HepG2 (cell line): ENCODE data around the gene EMCN. TPM values are rescaled to one million over a fixed set of nuclear protein-coding genes. Genes with fewer than 3 reads are reported as not detected.

Source experiments
- ATAC-seq: fragments of 200-7000 bp; cut with Tn5 transposase; 3 replicates; pipeline ENCODE4 v1.9.1; 2020; ENCODE audit warnings: mild to moderate bottlenecking, moderate library complexity
- BruUV-seq: library from RNA; stranded (reverse); fragments of 400-500 nt; replicated peaks from 2 replicates; lab custom pipeline; 2021; lab: Mats Ljungman, UMichigan
- CTCF ChIA-PET: fragments of 300-600 bp; formaldehyde crosslinking; extraction: SDS; loops from one replicate; lab custom pipeline; 2021; ENCODE audit warnings: low total read pairs, inconsistent platforms, low intra/inter-chr PET ratio; lab: Yijun Ruan, JAX
- POLR2A ChIA-PET: fragments of 350-600 bp; sonication (Branson Sonifier 250); formaldehyde crosslinking; loops from one replicate; lab custom pipeline; 2020; ENCODE audit warnings: antibody characterized with exemption, inconsistent platforms; lab: Yijun Ruan, JAX
- DNase-seq: peaks from one replicate; pipeline ENCODE4 v3.0.0-alpha.2; 2015; ENCODE audit warnings: low spot score
- FAIRE-seq: peaks from 3 replicates; lab custom pipeline; 2011; peaks lifted over from hg19 to GRCh38; lab: Jason Lieb, UNC
- H2AFZ ChIP-seq: one replicate; pipeline ENCODE4 v1.6.1; 2011; ENCODE audit warnings: low read length, inconsistent platforms
- H3K27ac ChIP-seq: fragments of 300-600 bp; 3 replicates; pipeline ENCODE4 v1.8.0; 2011; ENCODE audit warnings: mixed run types, mild to moderate bottlenecking, mixed read lengths, low read length, inconsistent platforms; ENCODE audit not compliant: insufficient read depth; ENCODE audit errors: extremely low read length
- H3K27me3 ChIP-seq, 2 experiments: fragments of 200-600 bp in 1 of 2; 2 replicates in 1 of 2; 3 replicates in 1 of 2; pipeline versions ENCODE4 v1.6.0 to v1.8.0; 2011; ENCODE audit warnings: low read length in 2 of 2, mild to moderate bottlenecking in 2 of 2, moderate library complexity in 2 of 2, inconsistent platforms in 1 of 2; ENCODE audit not compliant: insufficient read depth in 2 of 2, control insufficient read depth in 1 of 2
- H3K36me3 ChIP-seq, 2 experiments: fragments of 200-600 bp in 1 of 2; replicated peaks in 1 of 2; 2 replicates in 1 of 2; 3 replicates in 1 of 2; pipeline versions ENCODE4 v1.5.1 to v1.8.0; 2011; ENCODE audit warnings: low read length in 2 of 2, inconsistent platforms in 1 of 2; ENCODE audit not compliant: insufficient read depth in 2 of 2, control insufficient read depth in 1 of 2
- H3K4me1 ChIP-seq: 2 replicates; pipeline ENCODE4 v1.5.1; 2012; ENCODE audit warnings: low read length, inconsistent platforms; ENCODE audit not compliant: insufficient read depth
- H3K4me2 ChIP-seq: 2 replicates; pipeline ENCODE4 v1.6.0; 2011; ENCODE audit warnings: low read depth, low read length, inconsistent platforms
- H3K4me3 ChIP-seq, 3 experiments: fragments of 200-600 bp in 1 of 3; sonication (generic), shearing (Covaris generic) in 1 of 3; replicated peaks in 1 of 3; 2 replicates each; pipeline ENCODE4 v1.5.1; 2011 to 2016; ENCODE audit warnings: low read length in 3 of 3, inconsistent platforms in 2 of 3, low read depth in 2 of 3, mild to moderate bottlenecking in 2 of 3, control low read depth in 1 of 3, mixed read lengths in 1 of 3; ENCODE audit not compliant: insufficient read depth in 1 of 3
- H3K79me2 ChIP-seq: one replicate; pipeline ENCODE4 v1.6.1; 2011; ENCODE audit warnings: low read length, inconsistent platforms; ENCODE audit not compliant: insufficient read depth
- H3K9ac ChIP-seq: 2 replicates; pipeline ENCODE4 v1.6.0; 2011; ENCODE audit warnings: mild to moderate bottlenecking, low read depth, low read length, inconsistent platforms; ENCODE audit not compliant: insufficient read depth
- H3K9me3 ChIP-seq: 2 replicates; pipeline ENCODE4 v1.5.1; 2012; ENCODE audit warnings: mild to moderate bottlenecking, low read length
- H4K20me1 ChIP-seq: 2 replicates; pipeline ENCODE4 v1.6.0; 2011; ENCODE audit warnings: inconsistent platforms, mild to moderate bottlenecking, low read length, moderate library complexity; ENCODE audit not compliant: insufficient read depth
- AKAP8 ChIP-seq: sonication (generic); formaldehyde crosslinking; IDR thresholded peaks from 2 replicates; pipeline ENCODE4 v1.5.1; 2020; ENCODE audit warnings: mild to moderate bottlenecking, missing genetic modification reagents
- CHD2 ChIP-seq: IDR thresholded peaks from 2 replicates; pipeline ENCODE4 v1.6.1; 2011; ENCODE audit warnings: low read depth, low read length, improper control_type of control experiment
- CHD4 ChIP-seq: fragments of 200-600 bp; sonication (generic); IDR thresholded peaks from 2 replicates; pipeline ENCODE4 v1.7.0; 2017; ENCODE audit warnings: mild to moderate bottlenecking, low read length, borderline replicate concordance
- ESRRA ChIP-seq: sonication (generic); formaldehyde crosslinking; IDR thresholded peaks from 2 replicates; pipeline ENCODE4 v1.5.1; 2020; ENCODE audit warnings: mild to moderate bottlenecking, low read depth, missing genetic modification reagents
- FOXC1 ChIP-seq: sonication (generic); formaldehyde crosslinking; IDR thresholded peaks from 2 replicates; pipeline ENCODE4 v1.8.0; 2022; ENCODE audit warnings: mild to moderate bottlenecking, missing genetic modification reagents, borderline replicate concordance
- JUNB ChIP-seq: sonication (generic); formaldehyde crosslinking; IDR thresholded peaks from 2 replicates; pipeline ENCODE4 v1.8.0; 2022; ENCODE audit warnings: missing genetic modification reagents, mild to moderate bottlenecking, borderline replicate concordance
- KAT7 ChIP-seq: IDR thresholded peaks from 2 replicates; pipeline ENCODE4 v1.6.1; 2018; ENCODE audit warnings: borderline replicate concordance, missing compliant biosample characterization
- MXI1 ChIP-seq: IDR thresholded peaks from 3 replicates; pipeline ENCODE4 v1.6.1; 2012; ENCODE audit warnings: low read depth, low read length, inconsistent platforms, borderline replicate concordance
- POLR2AphosphoS5 ChIP-seq: IDR thresholded peaks from 2 replicates; pipeline ENCODE4 v1.6.1; 2012; ENCODE audit warnings: low read depth, low read length
- RFXANK ChIP-seq: IDR thresholded peaks from 2 replicates; pipeline ENCODE4 v1.6.1; 2016
- RFXAP ChIP-seq: sonication (generic); formaldehyde crosslinking; IDR thresholded peaks from 2 replicates; pipeline ENCODE4 v1.4.0; 2020; ENCODE audit warnings: missing genetic modification reagents, borderline replicate concordance
- SRSF9 ChIP-seq: fragments of 200-400 bp; formaldehyde crosslinking; IDR thresholded peaks from 2 replicates; pipeline ENCODE4 v1.6.1; 2018; ENCODE audit warnings: borderline replicate concordance, mild to moderate bottlenecking, low read depth, low read length; ENCODE audit not compliant: insufficient read depth, poor library complexity, severe bottlenecking
- TP53 ChIP-seq: sonication (generic); formaldehyde crosslinking; conservative IDR thresholded peaks from 2 replicates; pipeline ENCODE4 v1.4.0; 2020; ENCODE audit warnings: missing genetic modification reagents
- ZNF101 ChIP-seq: sonication (generic); formaldehyde crosslinking; IDR thresholded peaks from 2 replicates; pipeline ENCODE4 v1.4.0; 2020; ENCODE audit warnings: mild to moderate bottlenecking, low read depth, missing genetic modification reagents, borderline replicate concordance
- ZNF160 ChIP-seq: sonication (generic); formaldehyde crosslinking; IDR thresholded peaks from 2 replicates; pipeline ENCODE4 v1.8.0; 2022; ENCODE audit warnings: mild to moderate bottlenecking, inconsistent platforms, missing genetic modification reagents
- ZNF784 ChIP-seq: sonication (generic); formaldehyde crosslinking; IDR thresholded peaks from 2 replicates; pipeline ENCODE4 v1.5.1; 2020; ENCODE audit warnings: missing genetic modification reagents, mild to moderate bottlenecking, borderline replicate concordance
- ZNF800 ChIP-seq: sonication (generic); formaldehyde crosslinking; IDR thresholded peaks from 2 replicates; pipeline ENCODE4 v1.4.0; 2020; ENCODE audit warnings: missing genetic modification reagents
- WGBS: methylation state at CpG from one replicate; pipeline ENCODE4 v1.1.6; 2017; ENCODE audit warnings: low lambda C conversion rate; 5-methylcytosine and 5-hydroxymethylcytosine counted together
- in situ Hi-C: cut with HindIII; loops from 2 replicates; pipeline ENCODE4 v1.10.0; 2017; ENCODE audit warnings: low pct_unique_long_range_greater_than_20kb; ENCODE audit not compliant: extremely low pct_ligation_motif_present
- intact Hi-C: fragments of 100-400 bp; cut with micrococcal nuclease; formaldehyde crosslinking; loops from one replicate; pipeline ENCODE4 v1.10.0; 2022; ENCODE audit not compliant: unreplicated experiment
- polyA plus RNA-seq, 8 experiments: library from polyadenylated mRNA; depleted of rRNA in 3 of 8; stranded (reverse) in 7 of 8; unstranded in 1 of 8; fragments of >200 nt; fragmentation: Illumina TruSeq in 4 of 8; extraction: Trizol in 4 of 8; gene quantifications; 2 replicates each; pipeline versions ENCODE4 v1.2.1 to v1.2.3, GENCODE V29; 2011 to 2016; ENCODE audit warnings: low read depth in 4 of 8, missing spikeins in 1 of 8, mixed read lengths in 1 of 8; ENCODE audit not compliant: insufficient read depth in 1 of 8
- total RNA-seq, 5 experiments: library from RNA; depleted of rRNA; stranded (reverse); fragments of >200 nt; fragmentation: Illumina TruSeq; extraction: Trizol; gene quantifications; 2 replicates each; pipeline ENCODE4 v1.2.3, GENCODE V29; 2016; ENCODE audit warnings: low read depth in 1 of 5

The EMCN gene
- total and polyA plus RNA-seq, 2 of the 13 experiments (the other 11 are each of a cell fraction or from before 2014, with no cell fraction given): not detected

GRCh38 chr4:100519205-100519604, 1.4 kb upstream of the EMCN start:
- Histone ChIP-seq H3K27ac (no peak overlapping the region), H3K4me3 (no peak overlapping the region), H3K79me2 (no peaks in the 10 kb centered on the region), H4K20me1 (no peaks in the 10 kb centered on the region), H3K27me3 (no peaks in the 10 kb centered on the region), H3K9ac (no peak overlapping the region), H3K4me1 (no peaks in the 10 kb centered on the region), H3K36me3 (no peaks in the 10 kb centered on the region), H2AFZ (no peak overlapping the region), H3K9me3 (no peaks in the 10 kb centered on the region), H3K4me2 (no peak overlapping the region)
- TF ChIP-seq CHD4 (no peak), TP53 (CRISPR knock-in tag) (no peak), CHD2 (no peak), ZNF160 (CRISPR knock-in tag) (no peak), POLR2AphosphoS5 (no peak), ESRRA (no peak), RFXANK (CRISPR knock-in tag) (no peak)
- in situ Hi-C loops (no loop called here), intact Hi-C loops (no loop called here)
- no peak for DNase-seq
- WGBS: 0% methylated on average over 2 of the region's 2 CpGs
- FAIRE-seq: no peak
- ChIA-PET POLR2A (no interaction called here), CTCF (no interaction called here)
- no TSS peak for BruUV-seq
- no peak for ATAC-seq

GRCh38 chr4:100516225-100516624, 1.6 kb downstream of the EMCN start:
- Histone ChIP-seq H2AFZ (no peak overlapping the region), H3K4me1 (no peaks in the 10 kb centered on the region), H3K27me3 (no peaks in the 10 kb centered on the region)
- TF ChIP-seq KAT7 (CRISPR knock-in tag) (no peak), ZNF784 (CRISPR knock-in tag) (no peak), SRSF9 (no peak), MXI1 (no peak), ZNF800 (CRISPR knock-in tag) (no peak), FOXC1 (CRISPR knock-in tag) (no peak), RFXAP (CRISPR knock-in tag) (no peak), JUNB (no peak), AKAP8 (CRISPR knock-in tag) (no peak), ZNF101 (CRISPR knock-in tag) (no peak)
- TF ChIP-seq, all 625 proteins: peak for 0
- ATAC-seq (no peak), FAIRE-seq (no peak), DNase-seq (no peak)
- Histone ChIP-seq H3K36me3 (no peaks in the 10 kb centered on the region), H3K4me3 (no peak overlapping the region), H3K79me2 (no peaks in the 10 kb centered on the region), H3K4me2 (no peak overlapping the region), H4K20me1 (no peaks in the 10 kb centered on the region), H3K27ac (no peak overlapping the region), H3K9ac (no peak overlapping the region), H3K9me3 (no peaks in the 10 kb centered on the region)
- BruUV-seq: no TSS peak
- intact Hi-C loops: no loop called here
- 34% methylated on average over 7 of the region's 7 CpGs for WGBS
- ChIA-PET CTCF (no interaction called here), POLR2A (no interaction called here)
- in situ Hi-C loops: no loop called here
